Measurements from ENCODE around the gene SEC14L5.
"Not testable (repeated sequence)": the region's sequence is repeated elsewhere in the genome, so short reads cannot be mapped to it uniquely, and the experiment has no call there.

The SEC14L5 gene

DNA sequence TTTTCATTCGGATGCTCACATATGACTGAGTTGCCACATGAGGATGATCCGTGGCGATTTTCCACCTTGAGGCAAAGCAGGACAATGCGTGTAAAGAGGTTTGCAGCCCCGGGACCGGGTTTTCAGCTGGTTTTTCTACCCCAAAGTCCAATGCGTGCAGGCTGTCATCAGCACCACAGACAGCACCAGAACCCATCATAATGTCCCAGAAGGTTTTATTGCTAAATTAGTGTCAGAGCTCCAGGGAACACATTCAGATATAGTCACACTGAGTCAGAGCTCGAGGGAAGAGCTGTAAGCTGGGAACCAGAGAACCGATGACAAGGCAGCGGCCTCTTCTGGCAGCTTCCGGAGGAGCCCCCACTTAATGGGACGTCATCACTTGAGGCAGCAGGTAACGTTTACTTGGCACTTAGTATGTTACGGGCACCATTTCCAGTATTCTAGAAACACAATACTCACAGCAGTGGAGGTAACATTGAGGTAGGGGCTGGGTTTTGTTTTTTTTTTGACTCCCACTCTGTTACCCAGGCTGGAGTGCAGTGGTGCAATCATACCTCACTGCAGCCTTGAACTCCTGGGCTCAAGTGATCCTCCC is 84.5 kb downstream of the SEC14L5 start:
- no peak for DNase-seq
- peaks cover 0 to 3% (median 0%) of the 10 kb centered on the region in 5 experiments for H3K9me3 ChIP-seq (ENCODE audit: control extremely low read depth in 1 of 5, control insufficient read depth in 4 of 5, insufficient read depth in 2 of 5, low read depth in 1 of 5, low read length in 4 of 5)
- no peaks in the 10 kb centered on the region for H3K4me1 ChIP-seq (ENCODE audit: control extremely low read depth in 1 of 4, control insufficient read depth in 4 of 4, insufficient read depth in 4 of 4, low read length in 3 of 4)
- H3K27me3 ChIP-seq (replicated peaks in 2 of 5; ENCODE audit: control insufficient read depth in 4 of 5, insufficient read depth in 5 of 5, low read length in 4 of 5) = peaks cover 0 to 2% (median 0%) of the 10 kb centered on the region in 5 experiments
- no peak overlapping the region for H3K27ac ChIP-seq (ENCODE audit: insufficient read depth in 1 of 2, low read depth in 1 of 2, low read length in 2 of 2, poor library complexity in 1 of 2, severe bottlenecking in 2 of 2)
- WGBS (ENCODE audit: insufficient coverage) = 80% methylated on average over 9 of the region's 14 CpGs
- no peaks in the 10 kb centered on the region for H3K36me3 ChIP-seq (ENCODE audit: control insufficient read depth in 4 of 4, insufficient read depth in 4 of 4, low read length in 3 of 4)
- ChIA-PET POLR2A (no interaction called here), CTCF (no interaction called here)
- no peak overlapping the region for H3K4me3 ChIP-seq (ENCODE audit: control insufficient read depth in 1 of 7, extremely low read depth in 1 of 7, insufficient read depth in 4 of 7, low read depth in 2 of 7, low read length in 6 of 7)

DNA sequence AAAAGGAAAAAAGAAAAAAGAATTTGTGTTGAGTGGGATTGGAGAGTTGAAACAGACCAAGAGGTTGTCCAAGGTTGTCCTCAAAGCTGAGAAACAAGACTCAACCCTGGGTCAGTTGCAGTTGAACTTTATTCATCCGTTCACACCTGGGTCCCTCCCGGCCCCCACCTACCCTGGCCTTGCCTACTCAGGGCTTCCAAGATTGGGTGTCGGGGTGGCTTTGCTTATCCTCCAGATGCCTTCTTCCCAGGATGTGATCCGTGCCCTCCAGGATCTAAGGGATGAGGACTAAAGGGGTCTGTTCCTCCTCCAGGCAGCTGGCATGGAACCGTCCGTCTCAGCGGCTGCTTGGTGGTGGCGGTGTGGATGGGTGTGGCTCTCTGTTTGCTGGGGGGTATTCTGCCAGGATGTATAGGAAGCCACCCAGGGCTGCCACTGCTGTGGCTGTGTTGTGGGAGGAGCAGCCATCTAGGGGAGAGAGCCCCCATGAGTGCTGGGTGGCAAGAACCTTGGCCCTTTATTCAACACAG is 85.9 kb downstream of the SEC14L5 start:
- 98% methylated on average over 4 of the region's 8 CpGs for WGBS (ENCODE audit: insufficient coverage)
- no peaks in the 10 kb centered on the region for H3K36me3 ChIP-seq (ENCODE audit: control insufficient read depth in 4 of 4, insufficient read depth in 4 of 4, low read length in 3 of 4)
- H3K27ac ChIP-seq (ENCODE audit: insufficient read depth in 1 of 2, low read depth in 1 of 2, low read length in 2 of 2, poor library complexity in 1 of 2, severe bottlenecking in 2 of 2) = no peak overlapping the region
- no peak for DNase-seq
- POLR2A ChIA-PET = no interaction called here
- no peaks in the 10 kb centered on the region for H3K4me1 ChIP-seq (ENCODE audit: control extremely low read depth in 1 of 4, control insufficient read depth in 4 of 4, insufficient read depth in 4 of 4, low read length in 3 of 4)
- peaks cover 0 to 2% (median 0%) of the 10 kb centered on the region in 5 experiments for H3K27me3 ChIP-seq (replicated peaks in 2 of 5; ENCODE audit: control insufficient read depth in 4 of 5, insufficient read depth in 5 of 5, low read length in 4 of 5)
- H3K4me3 ChIP-seq (ENCODE audit: control insufficient read depth in 1 of 7, extremely low read depth in 1 of 7, insufficient read depth in 4 of 7, low read depth in 2 of 7, low read length in 6 of 7) = no peak overlapping the region
- peaks cover 0 to 8% (median 0%) of the 10 kb centered on the region in 5 experiments for H3K9me3 ChIP-seq (ENCODE audit: control extremely low read depth in 1 of 5, control insufficient read depth in 4 of 5, insufficient read depth in 2 of 5, low read depth in 1 of 5, low read length in 4 of 5)
- CTCF ChIA-PET = interaction anchor here (1.1 to 3.2 kb wide), 2 partner anchors 12 to 15 kb away, joined by 4 to 11 read pairs; no protein-coding TSS in a partner anchor

DNA sequence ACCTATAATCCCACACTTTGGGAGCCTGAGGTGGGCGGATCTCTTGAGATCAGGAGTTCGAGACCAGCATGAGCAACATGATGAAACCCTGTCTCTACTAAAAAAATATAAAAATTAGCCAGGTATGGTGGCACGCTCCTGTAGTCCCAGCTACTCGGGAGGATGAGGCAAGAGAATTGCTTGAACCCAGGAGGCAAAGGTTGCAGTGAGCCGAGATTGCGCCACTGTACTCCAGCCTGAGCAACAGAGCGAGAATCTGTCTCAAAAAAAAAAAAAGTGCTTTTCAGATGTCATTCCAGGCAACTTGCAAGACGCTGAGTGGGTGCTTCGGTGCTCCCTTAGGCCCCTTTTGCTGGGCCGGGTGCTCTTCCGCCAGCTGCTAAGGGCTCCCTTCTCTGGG is 86.5 kb downstream of the SEC14L5 start:
- H3K9me3 ChIP-seq (ENCODE audit: control extremely low read depth in 1 of 5, control insufficient read depth in 4 of 5, insufficient read depth in 2 of 5, low read depth in 1 of 5, low read length in 4 of 5); H3K36me3 ChIP-seq (ENCODE audit: control insufficient read depth in 4 of 4, insufficient read depth in 4 of 4, low read length in 3 of 4); DNase-seq; H3K27ac ChIP-seq (ENCODE audit: insufficient read depth in 1 of 2, low read depth in 1 of 2, low read length in 2 of 2, poor library complexity in 1 of 2, severe bottlenecking in 2 of 2); H3K4me1 ChIP-seq (ENCODE audit: control extremely low read depth in 1 of 4, control insufficient read depth in 4 of 4, insufficient read depth in 4 of 4, low read length in 3 of 4); H3K27me3 ChIP-seq (replicated peaks in 2 of 5; ENCODE audit: control insufficient read depth in 4 of 5, insufficient read depth in 5 of 5, low read length in 4 of 5); H3K4me3 ChIP-seq (ENCODE audit: control insufficient read depth in 1 of 7, extremely low read depth in 1 of 7, insufficient read depth in 4 of 7, low read depth in 2 of 7, low read length in 6 of 7); POLR2A ChIA-PET: not testable (repeated sequence)
- 96% methylated on average over 8 of the region's 11 CpGs for WGBS (ENCODE audit: insufficient coverage)
- CTCF ChIA-PET = interaction anchor here (1.4 to 3.2 kb wide), 2 partner anchors 12 to 27 kb away, joined by 4 to 11 read pairs; no protein-coding TSS in a partner anchor

DNA sequence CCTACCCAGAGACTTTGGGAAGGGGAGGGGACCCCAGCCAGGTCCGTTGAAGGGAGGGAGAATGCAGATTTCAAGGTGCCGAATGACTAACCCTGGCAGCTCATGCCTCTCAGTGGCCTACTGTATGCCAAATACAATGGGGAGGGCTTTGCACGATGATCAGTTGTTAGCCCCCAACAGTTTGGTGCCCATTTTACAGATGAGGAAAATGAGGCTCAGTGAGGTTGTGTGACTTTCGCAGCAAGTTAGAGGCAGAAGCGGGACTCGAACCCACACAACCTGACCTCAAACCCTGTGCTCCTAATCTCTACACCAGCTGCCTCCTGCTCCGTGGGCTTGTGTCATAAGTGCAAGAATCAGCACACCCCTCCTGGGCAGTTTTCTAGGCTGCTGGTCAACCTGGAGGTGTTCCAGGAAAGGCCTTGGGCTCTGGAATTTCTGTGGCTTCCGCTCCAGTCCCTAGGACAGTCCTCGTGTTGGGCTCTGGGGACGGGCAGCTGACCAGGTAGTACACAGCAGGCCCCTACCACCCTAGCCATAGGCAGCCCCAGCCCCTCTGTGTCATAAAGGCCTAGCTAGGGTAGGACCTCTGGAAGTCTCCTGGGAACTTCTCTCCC is 87.5 kb downstream of the SEC14L5 start:
- Histone ChIP-seq H3K36me3 (ENCODE audit: control insufficient read depth in 4 of 4, insufficient read depth in 4 of 4, low read length in 3 of 4) (no peaks in the 10 kb centered on the region), H3K27me3 (replicated peaks in 2 of 5; ENCODE audit: control insufficient read depth in 4 of 5, insufficient read depth in 5 of 5, low read length in 4 of 5) (peaks cover 0 to 2% (median 0%) of the 10 kb centered on the region in 5 experiments), H3K4me3 (ENCODE audit: control insufficient read depth in 1 of 7, extremely low read depth in 1 of 7, insufficient read depth in 4 of 7, low read depth in 2 of 7, low read length in 6 of 7) (no peak overlapping the region), H3K27ac (ENCODE audit: insufficient read depth in 1 of 2, low read depth in 1 of 2, low read length in 2 of 2, poor library complexity in 1 of 2, severe bottlenecking in 2 of 2) (no peak overlapping the region), H3K4me1 (ENCODE audit: control extremely low read depth in 1 of 4, control insufficient read depth in 4 of 4, insufficient read depth in 4 of 4, low read length in 3 of 4) (no peaks in the 10 kb centered on the region), H3K9me3 (ENCODE audit: control extremely low read depth in 1 of 5, control insufficient read depth in 4 of 5, insufficient read depth in 2 of 5, low read depth in 1 of 5, low read length in 4 of 5) (peaks cover 0 to 8% (median 0%) of the 10 kb centered on the region in 5 experiments)
- no peak for DNase-seq
- ChIA-PET CTCF (interaction anchor here (1.4 to 3.2 kb wide), 2 partner anchors 10 to 28 kb away, joined by 4 to 11 read pairs; no protein-coding TSS in a partner anchor), POLR2A (interaction anchor here (0.5 kb wide), 1 partner anchor 177 kb away, joined by 10 read pairs; no protein-coding TSS in a partner anchor)
- WGBS (ENCODE audit: insufficient coverage) = 95% methylated on average over 7 of the region's 10 CpGs

DNA sequence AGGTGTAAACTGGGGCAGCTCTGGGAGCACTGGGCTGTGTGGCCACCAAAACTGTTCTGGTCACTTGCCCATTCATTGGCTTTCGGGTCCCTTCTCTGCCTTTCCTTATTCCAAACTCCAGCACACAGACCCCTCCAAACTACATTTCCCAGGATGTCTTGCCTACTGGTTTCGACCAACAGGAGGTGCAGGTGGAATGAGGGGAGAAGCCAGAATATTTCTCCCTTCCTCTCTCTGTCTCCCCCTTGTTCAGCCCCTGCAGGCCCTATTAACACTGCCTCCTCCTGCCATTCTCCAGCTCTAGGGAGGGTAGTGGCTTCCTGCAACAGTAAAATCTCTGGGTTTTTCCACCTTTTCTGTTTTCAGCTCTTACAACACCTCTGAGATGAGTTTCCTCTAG is 88.8 kb downstream of the SEC14L5 start:
- POLR2A ChIA-PET = no interaction called here

DNA sequence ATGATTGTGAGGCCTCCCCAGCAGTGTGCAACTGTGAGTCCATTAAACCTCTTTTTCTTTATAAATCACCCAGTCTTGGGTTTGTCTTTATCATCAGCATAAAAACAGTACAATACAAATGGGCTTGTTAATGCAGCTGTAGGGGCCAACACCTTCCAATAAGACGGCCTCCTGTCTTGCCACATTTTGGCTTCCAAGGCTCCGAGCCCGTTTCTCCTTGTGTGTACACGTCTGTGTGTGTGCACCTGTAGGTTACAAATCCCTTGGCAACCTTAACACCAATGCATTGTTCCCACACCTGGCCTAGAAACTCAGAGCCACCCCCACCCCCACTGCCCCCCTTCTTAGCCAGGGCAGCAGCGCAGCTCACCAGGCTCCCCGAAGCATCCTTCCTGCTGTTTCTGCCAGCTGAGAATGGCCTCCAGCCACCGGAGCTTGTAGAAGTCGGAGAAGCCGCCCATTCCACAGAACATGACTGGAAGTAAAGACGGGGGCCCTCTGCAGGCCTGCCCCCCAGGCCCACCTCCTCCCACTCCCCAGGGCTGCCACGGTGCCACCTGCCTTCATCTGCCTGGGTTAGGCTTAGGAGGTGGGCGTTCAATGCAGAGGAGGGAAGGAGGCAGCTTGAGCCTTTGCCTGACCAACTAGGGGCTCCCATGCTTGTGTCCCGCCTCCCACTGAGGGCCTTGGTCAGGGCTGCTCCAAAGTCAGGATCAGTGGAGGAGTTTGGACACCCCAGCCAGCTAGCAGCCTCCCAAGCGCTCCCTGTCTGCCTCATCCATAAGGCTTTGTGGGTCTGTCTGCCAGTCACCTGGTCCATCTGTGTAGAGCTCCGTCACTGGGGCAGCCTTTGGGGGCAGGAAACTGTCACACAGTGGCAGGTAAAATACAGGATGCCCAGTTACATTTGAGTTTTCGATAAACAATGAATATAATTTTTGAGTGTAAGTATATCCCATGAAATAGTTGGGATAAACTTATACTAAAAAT is 97.0 kb downstream of the SEC14L5 start:
- WGBS (ENCODE audit: insufficient coverage) = 97% methylated on average over 11 of the region's 16 CpGs
- no peaks in the 10 kb centered on the region for H3K36me3 ChIP-seq (ENCODE audit: control insufficient read depth in 4 of 4, insufficient read depth in 4 of 4, low read length in 3 of 4)
- CTCF ChIA-PET = interaction anchor here (0.5 to 7.2 kb wide), 6 partner anchors 10 to 994 kb away, joined by 3 to 41 read pairs (median 10); partner anchors contain the start of gene C16orf89

More for the DNA sequence above, 88.8 kb downstream of the SEC14L5 start:
- no peak for DNase-seq
- Histone ChIP-seq H3K27me3 (replicated peaks in 2 of 5; ENCODE audit: control insufficient read depth in 4 of 5, insufficient read depth in 5 of 5, low read length in 4 of 5) (no peaks in the 10 kb centered on the region), H3K4me1 (ENCODE audit: control extremely low read depth in 1 of 4, control insufficient read depth in 4 of 4, insufficient read depth in 4 of 4, low read length in 3 of 4) (no peaks in the 10 kb centered on the region), H3K9me3 (ENCODE audit: control extremely low read depth in 1 of 5, control insufficient read depth in 4 of 5, insufficient read depth in 2 of 5, low read depth in 1 of 5, low read length in 4 of 5) (peaks cover 0 to 8% (median 3%) of the 10 kb centered on the region in 5 experiments), H3K4me3 (ENCODE audit: control insufficient read depth in 1 of 7, extremely low read depth in 1 of 7, insufficient read depth in 4 of 7, low read depth in 2 of 7, low read length in 6 of 7) (no peak overlapping the region), H3K27ac (ENCODE audit: insufficient read depth in 1 of 2, low read depth in 1 of 2, low read length in 2 of 2, poor library complexity in 1 of 2, severe bottlenecking in 2 of 2) (no peak overlapping the region), H3K36me3 (ENCODE audit: control insufficient read depth in 4 of 4, insufficient read depth in 4 of 4, low read length in 3 of 4) (no peaks in the 10 kb centered on the region)
- 100% methylated on average over 2 of the region's 2 CpGs for WGBS (ENCODE audit: insufficient coverage)
- CTCF ChIA-PET = interaction anchor here (1.8 kb wide), 1 partner anchor 13 kb away, joined by 4 read pairs; no protein-coding TSS in a partner anchor

More for the DNA sequence above, 97.0 kb downstream of the SEC14L5 start:
- no peak overlapping the region for H3K27ac ChIP-seq (ENCODE audit: insufficient read depth in 1 of 2, low read depth in 1 of 2, low read length in 2 of 2, poor library complexity in 1 of 2, severe bottlenecking in 2 of 2)
- no peak overlapping the region for H3K4me3 ChIP-seq (ENCODE audit: control insufficient read depth in 1 of 7, extremely low read depth in 1 of 7, insufficient read depth in 4 of 7, low read depth in 2 of 7, low read length in 6 of 7)
- no peak for DNase-seq
- peaks cover 0 to 3% (median 0%) of the 10 kb centered on the region in 5 experiments for H3K9me3 ChIP-seq (ENCODE audit: control extremely low read depth in 1 of 5, control insufficient read depth in 4 of 5, insufficient read depth in 2 of 5, low read depth in 1 of 5, low read length in 4 of 5)
- peaks cover 0 to 5% (median under 1%) of the 10 kb centered on the region in 4 experiments for H3K4me1 ChIP-seq (ENCODE audit: control extremely low read depth in 1 of 4, control insufficient read depth in 4 of 4, insufficient read depth in 4 of 4, low read length in 3 of 4)
- no peaks in the 10 kb centered on the region for H3K27me3 ChIP-seq (replicated peaks in 2 of 5; ENCODE audit: control insufficient read depth in 4 of 5, insufficient read depth in 5 of 5, low read length in 4 of 5)
- POLR2A ChIA-PET = no interaction called here
